Muscle layer of duodenum (tissue), 2 donors: ENCODE data around the gene NME8.

Experiments
- H3K27ac ChIP-seq: one replicate; pipeline ENCODE4 v1.7.0; 2013; ENCODE audit warnings: mild to moderate bottlenecking, low read length
- H3K27me3 ChIP-seq: one replicate; pipeline ENCODE4 v1.7.0; 2013; ENCODE audit warnings: low read depth, mild to moderate bottlenecking, control low read depth, low read length
- H3K36me3 ChIP-seq, 2 donors: one replicate each; pipeline ENCODE4 v1.7.0; 2013; ENCODE audit warnings: low read length in 2 of 2, control low read depth in 1 of 2, mild to moderate bottlenecking in 1 of 2; ENCODE audit not compliant: insufficient read depth in 2 of 2, control insufficient read depth in 1 of 2
- H3K4me1 ChIP-seq, 2 donors: one replicate each; pipeline ENCODE4 v1.7.0; 2013; ENCODE audit warnings: low read length in 2 of 2, mild to moderate bottlenecking in 2 of 2, control low read depth in 1 of 2, moderate library complexity in 1 of 2; ENCODE audit not compliant: insufficient read depth in 2 of 2, control insufficient read depth in 1 of 2
- H3K4me3 ChIP-seq, 2 donors: one replicate each; pipeline ENCODE4 v1.7.0; 2013; ENCODE audit warnings: low read length in 2 of 2, low read depth in 1 of 2, mild to moderate bottlenecking in 1 of 2
- H3K9me3 ChIP-seq, 2 donors: one replicate each; pipeline ENCODE4 v1.7.0; 2013; ENCODE audit warnings: low read length in 2 of 2, control low read depth in 1 of 2, mild to moderate bottlenecking in 1 of 2; ENCODE audit not compliant: control insufficient read depth in 1 of 2
- donor health status: healthy.

Gene NME8

GRCh38 chr7:37944737-37945054 is 96.3 kb downstream of the NME8 start:
- Histone ChIP-seq H3K4me1 (peaks cover 3 to 5% of the 10 kb centered on the region in 2 donors), H3K4me3 (no peak overlapping the region), H3K36me3 (peaks cover 0 to 6% of the 10 kb centered on the region in 2 donors), H3K9me3 (no peaks in the 10 kb centered on the region), H3K27ac (no peak overlapping the region), H3K27me3 (no peaks in the 10 kb centered on the region)

GRCh38 chr7:37945336-37945735 is 96.9 kb downstream of the NME8 start:
- Histone ChIP-seq H3K27ac (no peak overlapping the region), H3K4me1 (peaks cover 3 to 5% of the 10 kb centered on the region in 2 donors)

DNA sequence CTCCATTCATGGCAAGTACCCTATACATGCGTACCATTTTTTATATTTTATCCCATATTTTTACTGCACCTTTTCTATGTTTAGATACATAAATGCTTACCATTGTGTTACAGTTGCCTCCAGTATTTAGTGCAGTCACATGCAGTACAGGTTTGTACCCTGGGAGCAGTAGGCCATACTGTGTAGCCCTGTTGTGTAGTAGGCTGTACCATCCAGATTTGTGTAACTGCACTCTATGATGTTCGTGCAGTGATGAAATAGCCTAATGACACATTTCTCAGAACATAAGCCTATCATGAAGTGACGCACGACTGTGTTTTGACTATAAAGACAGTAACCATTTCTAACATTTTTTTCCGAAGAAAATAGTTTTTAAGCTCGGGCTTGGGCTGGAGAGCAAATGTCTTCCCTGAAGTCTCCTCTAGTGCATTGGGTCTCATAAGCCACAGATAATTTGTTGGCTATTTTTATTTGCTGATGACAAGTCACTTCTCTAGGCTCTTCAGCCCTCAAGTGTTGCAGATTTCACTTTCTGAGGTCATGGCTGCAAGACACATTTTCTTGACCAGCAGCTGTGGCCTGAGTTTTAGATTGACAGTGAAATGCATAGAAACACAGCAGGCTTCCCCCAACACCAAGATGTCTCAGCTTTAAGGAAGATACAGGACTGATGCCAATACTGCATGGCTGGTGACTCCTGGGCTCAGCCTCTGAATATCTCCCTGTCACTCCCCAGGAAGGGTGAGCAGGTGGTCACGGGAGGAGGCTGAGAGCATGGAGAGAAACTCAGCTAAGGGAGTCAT is 98.9 kb downstream of the NME8 start:
- H3K27me3 ChIP-seq, result no peaks in the 10 kb centered on the region
- peaks cover 7% of the 10 kb centered on the region in 2 donors for H3K36me3 ChIP-seq
- no peak overlapping the region for H3K27ac ChIP-seq
- H3K4me3 ChIP-seq, result no peak overlapping the region
- no peaks in the 10 kb centered on the region for H3K9me3 ChIP-seq
- peaks cover 3 to 5% of the 10 kb centered on the region in 2 donors for H3K4me1 ChIP-seq

More at GRCh38 chr7:37945336-37945735, 96.9 kb downstream of the NME8 start:
- peaks cover 0 to 7% of the 10 kb centered on the region in 2 donors for H3K36me3 ChIP-seq
- no peaks in the 10 kb centered on the region for H3K27me3 ChIP-seq
- H3K9me3 ChIP-seq, result no peaks in the 10 kb centered on the region
- H3K4me3 ChIP-seq, result no peak overlapping the region

DNA sequence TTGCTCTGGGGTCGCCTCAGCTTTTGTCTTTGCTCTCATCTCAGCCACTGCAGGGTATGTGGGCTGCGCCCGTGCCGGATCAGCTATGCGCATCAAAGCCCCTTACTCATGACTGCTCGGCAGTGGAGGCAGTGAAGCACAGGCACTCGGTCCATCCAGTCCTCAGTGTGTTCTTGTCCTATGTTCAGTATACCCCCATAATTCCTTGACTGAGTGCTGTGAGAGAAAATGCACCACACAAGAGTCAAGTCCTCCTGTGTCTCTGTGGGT is 99.5 kb downstream of the NME8 start:
- Histone ChIP-seq H3K27me3 (no peaks in the 10 kb centered on the region), H3K9me3 (no peaks in the 10 kb centered on the region), H3K27ac (no peak overlapping the region), H3K4me1 (peaks cover 3 to 4% of the 10 kb centered on the region in 2 donors), H3K4me3 (no peak overlapping the region), H3K36me3 (peaks cover 7% of the 10 kb centered on the region in 2 donors)
